H1 (cell line): ENCODE results near the gene SLC9A5.

Experiments
- BACH1 ChIP-seq: IDR thresholded peaks from 2 replicates; pipeline ENCODE4 v1.6.1; 2012; ENCODE audit warnings: low read length, improper control_type of control experiment
- BRCA1 ChIP-seq: IDR thresholded peaks from 2 replicates; pipeline ENCODE4 v1.6.1; 2012; ENCODE audit warnings: low read depth, low read length, improper control_type of control experiment
- CBX5 ChIP-seq: fragments of 300-800, 300-1000 bp; sonication (generic); IDR thresholded peaks from 2 replicates; pipeline ENCODE4 v1.7.1; 2016; ENCODE audit warnings: antibody characterized with exemption, low read length, low read depth
- CHD2 ChIP-seq: IDR thresholded peaks from 2 replicates; pipeline ENCODE4 v1.6.1; 2012; ENCODE audit warnings: low read length, improper control_type of control experiment
- GTF2F1 ChIP-seq: IDR thresholded peaks from 2 replicates; pipeline ENCODE4 v1.6.1; 2012; ENCODE audit warnings: low read depth, low read length, improper control_type of control experiment, borderline replicate concordance
- JUN ChIP-seq: IDR thresholded peaks from 2 replicates; pipeline ENCODE4 v1.6.1; 2011; ENCODE audit warnings: low read depth, mild to moderate bottlenecking, improper control_type of control experiment, low read length
- PHF8 ChIP-seq: fragments of 200-600 bp; sonication (generic); conservative IDR thresholded peaks from 2 replicates; pipeline ENCODE4 v1.7.1; 2012; ENCODE audit warnings: low read depth, mild to moderate bottlenecking, inconsistent platforms, low read length, moderate library complexity
- POLR2A ChIP-seq, 2 experiments: IDR thresholded peaks; 1 replicate in 1 of 2; 2 replicates in 1 of 2; pipeline ENCODE4 v1.6.1; 2011; ENCODE audit warnings: low read depth in 2 of 2, low read length in 2 of 2, mild to moderate bottlenecking in 2 of 2; ENCODE audit errors: control extremely low read depth in 1 of 2
- POLR2AphosphoS5 ChIP-seq: IDR thresholded peaks from 2 replicates; pipeline ENCODE4 v1.6.1; 2011; ENCODE audit warnings: low read depth, low read length
- RAD21 ChIP-seq, 2 experiments: IDR thresholded peaks in 1 of 2; conservative IDR thresholded peaks in 1 of 2; 2 replicates each; pipeline ENCODE4 v1.6.1; 2011; ENCODE audit warnings: low read depth in 2 of 2, low read length in 2 of 2, improper control_type of control experiment in 1 of 2, inconsistent platforms in 1 of 2, mild to moderate bottlenecking in 1 of 2, moderate library complexity in 1 of 2
- TBP ChIP-seq: IDR thresholded peaks from 2 replicates; pipeline ENCODE4 v1.6.1; 2011; ENCODE audit warnings: low read depth, low read length, improper control_type of control experiment
- YY1 ChIP-seq: IDR thresholded peaks from 2 replicates; pipeline ENCODE4 v1.6.1; 2011; ENCODE audit warnings: low read depth, mild to moderate bottlenecking, low read length
- ZNF274 ChIP-seq: IDR thresholded peaks from 2 replicates; pipeline ENCODE4 v1.7.0; 2012; ENCODE audit warnings: low read length, borderline replicate concordance; ENCODE audit errors: extremely low read depth
- TF ChIP-seq, protein P1 (sequence below), 3 experiments: IDR thresholded peaks; 1 replicate in 2 of 3; 2 replicates in 1 of 3; pipeline versions ENCODE4 v1.5.1 to v1.6.1; 2011; ENCODE audit warnings: low read length in 3 of 3, mild to moderate bottlenecking in 3 of 3, inconsistent platforms in 2 of 3, low read depth in 1 of 3, moderate library complexity in 1 of 3; ENCODE audit not compliant: insufficient read depth in 1 of 3; ENCODE audit errors: control extremely low read depth in 1 of 3

- TF ChIP-seq GTF2F1 (no peak), POLR2A (IDR thresholded peaks at IDR 0.05; ENCODE audit: control extremely low read depth in 1 of 2, low read depth in 2 of 2, low read length in 2 of 2) (no peak), POLR2AphosphoS5 (no peak), PHF8 (no peak), ZNF274 (no peak), JUN (no peak), BRCA1 (no peak), TBP (no peak), RAD21 (IDR thresholded peaks at IDR 0.05 in 1 of 2, conservative IDR thresholded peaks at IDR 0.05 in 1 of 2; ENCODE audit: low read depth in 2 of 2, low read length in 2 of 2) (no peak), YY1 (no peak), CBX5 (no peak), CHD2 (no peak), BACH1 (no peak)
- TF ChIP-seq, protein P1, sequence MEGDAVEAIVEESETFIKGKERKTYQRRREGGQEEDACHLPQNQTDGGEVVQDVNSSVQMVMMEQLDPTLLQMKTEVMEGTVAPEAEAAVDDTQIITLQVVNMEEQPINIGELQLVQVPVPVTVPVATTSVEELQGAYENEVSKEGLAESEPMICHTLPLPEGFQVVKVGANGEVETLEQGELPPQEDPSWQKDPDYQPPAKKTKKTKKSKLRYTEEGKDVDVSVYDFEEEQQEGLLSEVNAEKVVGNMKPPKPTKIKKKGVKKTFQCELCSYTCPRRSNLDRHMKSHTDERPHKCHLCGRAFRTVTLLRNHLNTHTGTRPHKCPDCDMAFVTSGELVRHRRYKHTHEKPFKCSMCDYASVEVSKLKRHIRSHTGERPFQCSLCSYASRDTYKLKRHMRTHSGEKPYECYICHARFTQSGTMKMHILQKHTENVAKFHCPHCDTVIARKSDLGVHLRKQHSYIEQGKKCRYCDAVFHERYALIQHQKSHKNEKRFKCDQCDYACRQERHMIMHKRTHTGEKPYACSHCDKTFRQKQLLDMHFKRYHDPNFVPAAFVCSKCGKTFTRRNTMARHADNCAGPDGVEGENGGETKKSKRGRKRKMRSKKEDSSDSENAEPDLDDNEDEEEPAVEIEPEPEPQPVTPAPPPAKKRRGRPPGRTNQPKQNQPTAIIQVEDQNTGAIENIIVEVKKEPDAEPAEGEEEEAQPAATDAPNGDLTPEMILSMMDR (IDR thresholded peaks at IDR 0.05; ENCODE audit: control extremely low read depth in 1 of 3, insufficient read depth in 1 of 3, low read depth in 1 of 3, low read length in 3 of 3) = no peak
Observed at GRCh38 chr16:67259705-67260104, 10.9 kb downstream of the SLC9A5 start.
